HepG2 (cell line): ENCODE data around the gene NT5DC1. TPM values are rescaled to one million over a fixed set of nuclear protein-coding genes. Genes with fewer than 3 reads are reported as not detected.

Experiments used
- ATAC-seq: fragments of 200-7000 bp; cut with Tn5 transposase; 3 replicates; pipeline ENCODE4 v1.9.1; 2020; ENCODE audit warnings: mild to moderate bottlenecking, moderate library complexity
- BruUV-seq: library from RNA; stranded (reverse); fragments of 400-500 nt; replicated peaks from 2 replicates; lab custom pipeline; 2021; lab: Mats Ljungman, UMichigan
- CTCF ChIA-PET: fragments of 300-600 bp; formaldehyde crosslinking; extraction: SDS; loops from one replicate; lab custom pipeline; 2021; ENCODE audit warnings: low total read pairs, inconsistent platforms, low intra/inter-chr PET ratio; lab: Yijun Ruan, JAX
- POLR2A ChIA-PET: fragments of 350-600 bp; sonication (Branson Sonifier 250); formaldehyde crosslinking; loops from one replicate; lab custom pipeline; 2020; ENCODE audit warnings: antibody characterized with exemption, inconsistent platforms; lab: Yijun Ruan, JAX
- DNase-seq: peaks from one replicate; pipeline ENCODE4 v3.0.0-alpha.2; 2015; ENCODE audit warnings: low spot score
- FAIRE-seq: peaks from 3 replicates; lab custom pipeline; 2011; peaks lifted over from hg19 to GRCh38; lab: Jason Lieb, UNC
- H2AFZ ChIP-seq: one replicate; pipeline ENCODE4 v1.6.1; 2011; ENCODE audit warnings: low read length, inconsistent platforms
- H3K27ac ChIP-seq: fragments of 300-600 bp; 3 replicates; pipeline ENCODE4 v1.8.0; 2011; ENCODE audit warnings: mixed run types, mild to moderate bottlenecking, mixed read lengths, low read length, inconsistent platforms; ENCODE audit not compliant: insufficient read depth; ENCODE audit errors: extremely low read length
- H3K27me3 ChIP-seq, 2 experiments: fragments of 200-600 bp in 1 of 2; 2 replicates in 1 of 2; 3 replicates in 1 of 2; pipeline versions ENCODE4 v1.6.0 to v1.8.0; 2011; ENCODE audit warnings: low read length in 2 of 2, mild to moderate bottlenecking in 2 of 2, moderate library complexity in 2 of 2, inconsistent platforms in 1 of 2; ENCODE audit not compliant: insufficient read depth in 2 of 2, control insufficient read depth in 1 of 2
- H3K36me3 ChIP-seq, 2 experiments: fragments of 200-600 bp in 1 of 2; replicated peaks in 1 of 2; 2 replicates in 1 of 2; 3 replicates in 1 of 2; pipeline versions ENCODE4 v1.5.1 to v1.8.0; 2011; ENCODE audit warnings: low read length in 2 of 2, inconsistent platforms in 1 of 2; ENCODE audit not compliant: insufficient read depth in 2 of 2, control insufficient read depth in 1 of 2
- H3K4me1 ChIP-seq: 2 replicates; pipeline ENCODE4 v1.5.1; 2012; ENCODE audit warnings: low read length, inconsistent platforms; ENCODE audit not compliant: insufficient read depth
- H3K4me2 ChIP-seq: 2 replicates; pipeline ENCODE4 v1.6.0; 2011; ENCODE audit warnings: low read depth, low read length, inconsistent platforms
- H3K4me3 ChIP-seq, 3 experiments: fragments of 200-600 bp in 1 of 3; sonication (generic), shearing (Covaris generic) in 1 of 3; replicated peaks in 1 of 3; 2 replicates each; pipeline ENCODE4 v1.5.1; 2011 to 2016; ENCODE audit warnings: low read length in 3 of 3, inconsistent platforms in 2 of 3, low read depth in 2 of 3, mild to moderate bottlenecking in 2 of 3, control low read depth in 1 of 3, mixed read lengths in 1 of 3; ENCODE audit not compliant: insufficient read depth in 1 of 3
- H3K79me2 ChIP-seq: one replicate; pipeline ENCODE4 v1.6.1; 2011; ENCODE audit warnings: low read length, inconsistent platforms; ENCODE audit not compliant: insufficient read depth
- H3K9ac ChIP-seq: 2 replicates; pipeline ENCODE4 v1.6.0; 2011; ENCODE audit warnings: mild to moderate bottlenecking, low read depth, low read length, inconsistent platforms; ENCODE audit not compliant: insufficient read depth
- H3K9me3 ChIP-seq: 2 replicates; pipeline ENCODE4 v1.5.1; 2012; ENCODE audit warnings: mild to moderate bottlenecking, low read length
- H4K20me1 ChIP-seq: 2 replicates; pipeline ENCODE4 v1.6.0; 2011; ENCODE audit warnings: inconsistent platforms, mild to moderate bottlenecking, low read length, moderate library complexity; ENCODE audit not compliant: insufficient read depth
- CHD2 ChIP-seq: IDR thresholded peaks from 2 replicates; pipeline ENCODE4 v1.6.1; 2011; ENCODE audit warnings: low read depth, low read length, improper control_type of control experiment
- ETS1 ChIP-seq: sonication (generic); formaldehyde crosslinking; IDR thresholded peaks from 2 replicates; pipeline ENCODE4 v1.4.0; 2020; ENCODE audit warnings: missing genetic modification reagents
- FOXK1 ChIP-seq: sonication (generic); formaldehyde crosslinking; IDR thresholded peaks from 2 replicates; pipeline ENCODE4 v1.4.0; 2020; ENCODE audit warnings: low read depth, missing genetic modification reagents, borderline replicate concordance
- HMG20A ChIP-seq: IDR thresholded peaks from 2 replicates; pipeline ENCODE4 v1.6.1; 2016; ENCODE audit warnings: borderline replicate concordance
- HMGXB4 ChIP-seq, 2 experiments: sonication (generic) in 1 of 2; formaldehyde crosslinking in 1 of 2; IDR thresholded peaks; 2 replicates each; pipeline versions ENCODE4 v1.4.0 to v1.6.1; 2018 to 2020; ENCODE audit warnings: missing genetic modification reagents in 2 of 2, borderline replicate concordance in 1 of 2, low read depth in 1 of 2, mild to moderate bottlenecking in 1 of 2, missing biosample characterization in 1 of 2
- HNRNPK ChIP-seq: fragments of 200-400 bp; formaldehyde crosslinking; IDR thresholded peaks from 2 replicates; pipeline ENCODE4 v1.6.1; 2018; ENCODE audit warnings: low read length, low read depth, moderate library complexity, mild to moderate bottlenecking; ENCODE audit not compliant: poor library complexity, severe bottlenecking
- MIER3 ChIP-seq: IDR thresholded peaks from 2 replicates; pipeline ENCODE4 v1.6.1; 2016; ENCODE audit warnings: missing compliant biosample characterization, borderline replicate concordance
- MNT ChIP-seq: fragments of 450-650 bp; IDR thresholded peaks from 2 replicates; pipeline ENCODE4 v1.6.1; 2016
- PRPF4 ChIP-seq: fragments of 200-400 bp; formaldehyde crosslinking; IDR thresholded peaks from 2 replicates; pipeline ENCODE4 v1.6.1; 2016; ENCODE audit warnings: low read length, low read depth; ENCODE audit not compliant: poor library complexity, severe bottlenecking
- ZNF224 ChIP-seq: sonication (generic); formaldehyde crosslinking; IDR thresholded peaks from 2 replicates; pipeline ENCODE4 v1.5.0; 2020; ENCODE audit warnings: mild to moderate bottlenecking, missing genetic modification reagents
- ZNF362 ChIP-seq: sonication (generic); formaldehyde crosslinking; IDR thresholded peaks from 2 replicates; pipeline ENCODE4 v1.4.0; 2020; ENCODE audit warnings: missing genetic modification reagents, mild to moderate bottlenecking, borderline replicate concordance
- ZNF547 ChIP-seq: sonication (generic); formaldehyde crosslinking; IDR thresholded peaks from 2 replicates; pipeline ENCODE4 v1.5.1; 2020; ENCODE audit warnings: mild to moderate bottlenecking, missing genetic modification reagents
- ZNF589 ChIP-seq: sonication (generic); formaldehyde crosslinking; conservative IDR thresholded peaks from 2 replicates; pipeline ENCODE4 v1.8.0; 2022; ENCODE audit warnings: mild to moderate bottlenecking, moderate library complexity, missing genetic modification reagents
- ZNF780A ChIP-seq: sonication (generic); formaldehyde crosslinking; IDR thresholded peaks from 2 replicates; pipeline ENCODE4 v1.8.0; 2022; ENCODE audit warnings: mild to moderate bottlenecking, missing genetic modification reagents, moderate library complexity
- ZNF891 ChIP-seq: sonication (generic); formaldehyde crosslinking; IDR thresholded peaks from 2 replicates; pipeline ENCODE4 v1.5.0; 2020; ENCODE audit warnings: mild to moderate bottlenecking, missing genetic modification reagents
- ZSCAN31 ChIP-seq: sonication (generic); formaldehyde crosslinking; IDR thresholded peaks from 2 replicates; pipeline ENCODE4 v1.5.0; 2020; ENCODE audit warnings: low read depth, mild to moderate bottlenecking, missing genetic modification reagents
- WGBS: methylation state at CpG from one replicate; pipeline ENCODE4 v1.1.6; 2017; ENCODE audit warnings: low lambda C conversion rate; 5-methylcytosine and 5-hydroxymethylcytosine counted together
- in situ Hi-C: cut with HindIII; loops from 2 replicates; pipeline ENCODE4 v1.10.0; 2017; ENCODE audit warnings: low pct_unique_long_range_greater_than_20kb; ENCODE audit not compliant: extremely low pct_ligation_motif_present
- intact Hi-C: fragments of 100-400 bp; cut with micrococcal nuclease; formaldehyde crosslinking; loops from one replicate; pipeline ENCODE4 v1.10.0; 2022; ENCODE audit not compliant: unreplicated experiment
- polyA plus RNA-seq, 8 experiments: library from polyadenylated mRNA; depleted of rRNA in 3 of 8; stranded (reverse) in 7 of 8; unstranded in 1 of 8; fragments of >200 nt; fragmentation: Illumina TruSeq in 4 of 8; extraction: Trizol in 4 of 8; gene quantifications; 2 replicates each; pipeline versions ENCODE4 v1.2.1 to v1.2.3, GENCODE V29; 2011 to 2016; ENCODE audit warnings: low read depth in 4 of 8, missing spikeins in 1 of 8, mixed read lengths in 1 of 8; ENCODE audit not compliant: insufficient read depth in 1 of 8
- total RNA-seq, 5 experiments: library from RNA; depleted of rRNA; stranded (reverse); fragments of >200 nt; fragmentation: Illumina TruSeq; extraction: Trizol; gene quantifications; 2 replicates each; pipeline ENCODE4 v1.2.3, GENCODE V29; 2016; ENCODE audit warnings: low read depth in 1 of 5

Gene NT5DC1
- total and polyA plus RNA-seq, 2 of the 13 experiments (the other 11 are each of a cell fraction or from before 2014, with no cell fraction given): 27.0 to 56.1 TPM

- BruUV-seq: no TSS peak
- FAIRE-seq: no peak
- in situ Hi-C loops: no loop called here
- H3K4me3 ChIP-seq: no peak overlapping the region
- H3K27ac ChIP-seq: no peak overlapping the region
- peaks cover 5 to 20% of the 10 kb centered on the region in 2 experiments; a peak in 3 of 5 replicates for H3K36me3 ChIP-seq
- WGBS: 97% methylated on average over 3 of the region's 3 CpGs
- no peaks in the 10 kb centered on the region for H3K27me3 ChIP-seq
- no peak overlapping the region for H3K9ac ChIP-seq
- DNase-seq: no peak
- no peaks in the 10 kb centered on the region for H3K4me1 ChIP-seq
- H3K4me2 ChIP-seq: no peak overlapping the region
- TF ChIP-seq ZSCAN31 (CRISPR knock-in tag) (no peak), MNT (no peak), ETS1 (no peak), ZNF224 (CRISPR knock-in tag) (no peak), ZNF362 (CRISPR knock-in tag) (no peak), MIER3 (CRISPR knock-in tag) (no peak), HNRNPK (no peak), HMG20A (no peak), HMGXB4 (CRISPR knock-in tag; IDR thresholded peaks at IDR 0.05; ENCODE audit: borderline replicate concordance in 1 of 2, low read depth in 1 of 2) (no peak), ZNF547 (CRISPR knock-in tag) (no peak), ZNF589 (CRISPR knock-in tag) (no peak), PRPF4 (no peak), CHD2 (no peak), FOXK1 (CRISPR knock-in tag) (no peak), ZNF891 (CRISPR knock-in tag) (no peak), ZNF780A (CRISPR knock-in tag) (no peak)
- no peaks in the 10 kb centered on the region for H4K20me1 ChIP-seq
- no peak for ATAC-seq
- intact Hi-C loops: no loop called here
- no peak overlapping the region for H2AFZ ChIP-seq
- CTCF ChIA-PET: no interaction called here
- POLR2A ChIA-PET: no interaction called here
- H3K9me3 ChIP-seq: no peaks in the 10 kb centered on the region
- no peaks in the 10 kb centered on the region for H3K79me2 ChIP-seq
Observed at GRCh38 chr6:116234689-116235088, 134.0 kb downstream of the NT5DC1 start.
